GM18873 (cell line): Measurements from ENCODE around the gene EMC10.
A peak's percentile ranks its signal among the peaks of the same experiment; 100 is the strongest.
"Not testable (repeated sequence)": the region's sequence is repeated elsewhere in the genome, so short reads cannot be mapped to it uniquely, and the experiment has no call there.

ENCODE experiments used
- ATAC-seq: cut with Tn5 transposase; IDR thresholded peaks from one replicate; pipeline ENCODE4 v1.9.1; 2021; ENCODE audit warnings: mild to moderate bottlenecking, moderate library complexity, moderate number of reproducible peaks; ENCODE audit not compliant: unreplicated experiment, low FRiP score

EMC10 gene

DNA sequence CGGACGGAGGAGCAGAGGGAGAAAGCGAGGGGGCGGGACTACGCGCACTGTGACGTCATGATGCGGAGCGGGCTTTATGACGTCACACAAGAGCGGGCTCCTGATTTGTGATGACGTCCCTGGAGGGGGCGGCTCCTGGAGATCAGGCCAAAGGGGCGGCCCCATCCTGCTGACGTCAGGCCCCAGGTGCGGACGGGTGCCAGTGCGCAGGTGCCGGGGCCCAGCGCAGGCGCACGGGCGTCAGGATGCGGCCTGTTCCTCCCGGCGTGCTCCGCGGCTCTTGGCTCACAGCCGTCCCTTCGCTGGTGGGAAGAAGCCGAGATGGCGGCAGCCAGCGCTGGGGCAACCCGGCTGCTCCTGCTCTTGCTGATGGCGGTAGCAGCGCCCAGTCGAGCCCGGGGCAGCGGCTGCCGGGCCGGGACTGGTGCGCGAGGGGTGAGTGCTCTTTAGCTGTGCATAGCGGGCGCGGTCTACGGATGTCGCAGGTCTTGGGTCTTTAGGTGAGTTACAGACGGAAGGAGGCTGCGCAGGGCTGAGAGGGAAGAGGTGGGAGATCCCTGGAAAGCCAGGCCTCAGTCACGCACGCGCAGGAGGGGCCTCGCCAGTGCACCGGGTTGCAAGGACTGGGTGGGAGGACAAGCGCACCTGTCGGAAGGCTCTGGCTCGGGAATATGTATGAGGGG, at the start of gene EMC10, which contains the start of gene GARIN5A:
Gene EMC10 (plus strand): TSS at position 284 of the 683 bp plus-strand sequence. CDS start 38 bp downstream, at position 322.
Gene GARIN5A (minus strand): TSS at position 625 of the 683 bp plus-strand sequence. CDS start 460 bp downstream, at position 165.
- ATAC-seq: peak; percentile 51

DNA sequence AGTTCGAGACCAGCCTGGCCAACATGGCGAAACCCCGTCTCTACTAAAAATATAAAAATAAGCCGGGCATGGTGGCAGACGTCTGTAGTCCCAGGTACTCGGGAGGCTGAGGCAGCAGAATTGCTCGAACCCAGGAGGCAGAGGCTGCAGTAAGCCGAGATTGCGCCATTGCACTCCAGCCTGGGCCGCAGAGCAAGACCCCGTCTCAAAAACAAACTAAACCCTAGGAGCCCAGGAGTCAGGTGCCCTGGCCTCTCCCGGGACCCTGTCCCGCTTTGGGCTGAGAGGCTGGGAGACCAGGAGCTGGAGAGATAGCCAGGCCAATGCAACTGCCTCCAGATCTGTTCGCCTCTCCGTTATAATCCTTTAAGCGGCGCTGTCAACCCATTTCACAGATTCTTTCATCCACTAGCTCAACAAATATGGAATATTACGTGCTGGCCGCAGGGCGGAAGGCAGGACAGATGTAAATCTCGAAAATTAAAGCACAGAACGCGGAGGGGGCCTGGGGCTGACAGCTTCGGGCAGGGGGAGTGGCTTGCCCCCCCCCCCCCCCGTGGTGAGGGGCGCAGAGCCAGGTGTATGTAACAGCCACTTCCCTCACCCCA, 48.9 kb upstream of the EMC10 start:
- ATAC-seq: no peak

GRCh38 chr19:50427997-50428425, 48.3 kb upstream of the EMC10 start:
- no peak for ATAC-seq

- ATAC-seq: no peak
Measured at GRCh38 chr19:50428772-50429463, 47.4 kb upstream of the EMC10 start.

DNA sequence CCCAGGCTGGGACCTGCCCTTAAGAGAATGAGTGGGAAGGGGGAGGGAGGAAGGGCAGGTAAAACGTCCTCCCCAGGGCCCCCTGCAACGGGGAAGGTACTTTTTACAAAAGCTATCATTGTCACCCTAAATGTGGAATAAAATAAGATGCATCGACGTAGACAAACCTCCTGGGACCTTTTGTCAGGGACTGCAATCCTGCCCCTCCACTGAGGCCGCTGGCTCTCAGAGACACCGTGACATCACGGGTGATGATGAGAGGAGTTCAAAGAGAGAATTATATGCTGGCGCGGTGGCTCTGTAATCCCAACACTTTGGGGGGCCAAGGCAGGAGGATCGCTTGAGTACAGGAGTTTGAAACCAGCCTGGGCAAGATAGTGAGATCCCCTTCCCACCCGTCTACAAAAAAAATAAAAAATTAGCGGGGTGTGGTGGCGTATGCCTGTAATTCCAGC, 45.4 kb upstream of the EMC10 start:
- no peak for ATAC-seq

- ATAC-seq: peak; percentile 81
Measured at GRCh38 chr19:50431343-50432220, 44.7 kb upstream of the EMC10 start.

- ATAC-seq: no peak
Measured at GRCh38 chr19:50432221-50433028, 43.9 kb upstream of the EMC10 start, which contains the start of gene MYBPC2. TSS of gene MYBPC2 (plus strand) at chr19:50432892. CDS start at chr19:50432954, 62 bp downstream.

- no peak for ATAC-seq
Measured at GRCh38 chr19:50433201-50434180, 42.8 kb upstream of the EMC10 start.

DNA sequence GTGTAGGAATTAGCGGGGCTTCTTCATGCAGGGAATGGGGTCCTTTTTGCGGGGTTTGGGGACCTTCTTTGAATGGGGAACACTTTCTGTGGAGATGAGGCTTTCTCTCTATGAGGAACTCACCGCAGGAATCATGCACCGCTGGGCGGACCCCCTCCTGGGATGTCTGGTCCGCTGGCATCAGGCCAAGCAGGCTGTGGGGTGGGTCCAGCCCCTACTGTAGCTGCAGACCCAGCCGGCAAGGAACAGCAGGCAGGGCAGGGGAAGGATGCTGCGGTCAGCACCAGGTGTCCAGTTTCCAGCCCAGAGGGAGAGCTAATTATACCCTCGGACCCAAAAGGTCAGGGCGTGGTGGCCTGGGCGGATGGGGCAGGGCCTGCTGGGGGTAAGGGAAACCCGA, 41.8 kb upstream of the EMC10 start:
- ATAC-seq: no peak

- ATAC-seq: no peak
Measured at GRCh38 chr19:50435221-50435620, 41.1 kb upstream of the EMC10 start.

GRCh38 chr19:50435627-50436026, 40.7 kb upstream of the EMC10 start:
- ATAC-seq: no peak

GRCh38 chr19:50437862-50438449, 38.4 kb upstream of the EMC10 start:
- ATAC-seq: no peak

DNA sequence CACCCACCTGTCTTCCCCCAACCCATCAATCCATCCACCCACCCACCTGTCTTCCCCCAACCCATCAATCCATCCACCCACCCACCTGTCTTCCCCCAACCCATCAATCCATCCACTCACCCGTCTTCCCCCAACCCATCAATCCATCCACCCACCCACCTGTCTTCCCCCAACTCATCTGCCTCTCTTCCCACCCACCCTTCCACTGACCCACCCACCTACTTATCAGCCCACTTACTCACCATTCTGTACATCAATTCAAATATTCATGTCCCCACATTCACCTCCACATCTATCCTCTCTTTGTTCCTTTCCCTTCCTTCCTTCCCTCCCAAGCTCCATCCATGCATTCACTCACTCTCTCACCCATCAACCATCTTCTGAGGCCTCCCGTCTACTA, 37.2 kb upstream of the EMC10 start:
- ATAC-seq: not testable (repeated sequence)

GRCh38 chr19:50444059-50444458, 32.2 kb upstream of the EMC10 start:
- ATAC-seq: no peak

DNA sequence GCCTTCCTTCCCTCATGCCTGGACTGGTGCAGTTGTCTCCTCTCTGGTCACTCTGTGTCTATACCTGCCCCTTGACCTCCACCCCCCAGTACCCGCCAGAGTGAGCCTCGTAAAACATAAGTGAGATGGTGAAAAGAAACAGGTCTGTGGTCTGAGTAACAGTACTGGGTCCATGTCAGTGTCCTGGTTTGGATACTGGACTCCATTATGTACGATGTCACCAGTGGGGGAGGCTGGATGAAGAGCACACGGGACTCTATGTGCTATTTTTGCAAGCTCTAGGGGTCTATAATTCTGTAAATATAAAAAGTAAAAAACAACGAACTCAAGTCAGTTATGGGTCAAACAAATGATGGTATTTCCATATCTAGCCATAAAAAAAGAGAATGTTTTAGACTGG, 29.3 kb upstream of the EMC10 start:
- no peak for ATAC-seq

DNA sequence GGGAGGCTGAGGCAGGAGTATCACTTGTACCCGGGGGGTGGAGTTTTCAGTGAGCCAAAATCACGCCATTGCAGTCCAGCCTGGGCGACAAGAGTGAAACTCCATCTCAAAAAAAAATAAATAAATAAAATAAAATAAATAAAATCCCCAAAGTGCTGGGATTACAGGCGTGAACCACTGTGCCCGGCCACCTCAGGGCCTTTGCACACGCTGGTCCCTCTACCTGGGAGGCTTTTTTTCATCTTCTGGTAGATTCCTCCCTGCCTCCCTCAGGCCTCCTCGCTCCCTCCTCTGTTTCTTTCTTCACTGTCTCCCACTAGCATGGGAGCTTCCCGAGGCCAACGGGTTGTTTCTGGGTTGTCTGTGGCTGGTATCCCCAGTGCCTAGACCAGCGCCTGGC, 28.6 kb upstream of the EMC10 start:
- ATAC-seq: no peak

DNA sequence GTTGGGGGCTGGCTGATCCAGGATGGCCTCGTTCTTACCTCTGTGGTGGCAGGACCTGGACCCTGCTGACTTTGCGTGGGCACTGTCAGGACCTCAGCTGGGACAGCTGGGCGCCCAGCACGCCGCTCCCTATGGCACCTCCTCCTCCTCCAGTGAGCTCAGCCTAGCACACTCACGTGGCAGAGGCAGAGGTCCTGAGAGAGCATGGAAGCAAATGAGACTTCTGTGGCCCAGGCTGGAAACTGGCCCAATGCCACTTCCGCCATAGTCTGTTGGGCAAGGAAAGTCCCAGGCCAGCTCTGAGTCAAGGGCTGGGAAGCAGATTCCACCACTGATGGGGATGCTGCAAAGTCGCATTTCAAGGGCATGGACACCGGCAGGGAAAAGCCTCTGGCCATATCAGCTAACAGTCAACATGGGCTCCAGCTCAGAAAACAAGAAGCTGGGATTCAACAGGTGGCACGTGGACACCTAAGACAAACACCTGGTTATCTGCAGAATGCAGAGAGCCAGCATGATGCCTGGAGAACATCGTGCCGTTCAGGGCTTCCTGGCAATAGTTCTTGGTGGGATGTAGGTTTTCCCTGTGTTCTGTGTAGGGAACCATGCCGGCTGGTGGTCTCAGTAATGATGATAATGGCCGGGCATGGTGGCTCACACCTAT, 26.9 kb upstream of the EMC10 start:
- no peak for ATAC-seq
